HG03139 (cell line): ENCODE measurements around the gene ABCF2.

ENCODE experiments used
- ATAC-seq: cut with Tn5 transposase; IDR thresholded peaks from one replicate; pipeline ENCODE4 v1.9.1; 2021; ENCODE audit not compliant: unreplicated experiment

The ABCF2 gene

DNA sequence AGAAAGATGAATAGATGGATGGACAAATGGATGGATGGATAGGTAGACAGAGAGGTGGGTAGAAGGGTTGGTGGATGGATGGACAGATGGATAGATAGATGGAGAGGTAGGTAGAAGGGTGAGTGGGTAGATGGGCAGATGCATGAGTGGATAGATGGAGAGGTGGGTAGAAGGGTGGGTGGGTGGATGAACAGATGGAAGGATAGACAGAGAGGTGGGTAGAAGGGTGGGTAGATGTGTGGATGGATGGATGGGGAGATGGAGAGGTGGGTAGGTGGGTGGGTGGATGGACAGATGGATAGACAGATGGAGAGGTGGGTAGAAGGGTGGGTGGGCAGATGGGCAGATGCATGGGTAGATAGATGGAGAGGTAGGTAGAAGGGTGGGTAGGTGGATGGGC, 29.1 kb downstream of the ABCF2 start:
- ATAC-seq, result no peak

DNA sequence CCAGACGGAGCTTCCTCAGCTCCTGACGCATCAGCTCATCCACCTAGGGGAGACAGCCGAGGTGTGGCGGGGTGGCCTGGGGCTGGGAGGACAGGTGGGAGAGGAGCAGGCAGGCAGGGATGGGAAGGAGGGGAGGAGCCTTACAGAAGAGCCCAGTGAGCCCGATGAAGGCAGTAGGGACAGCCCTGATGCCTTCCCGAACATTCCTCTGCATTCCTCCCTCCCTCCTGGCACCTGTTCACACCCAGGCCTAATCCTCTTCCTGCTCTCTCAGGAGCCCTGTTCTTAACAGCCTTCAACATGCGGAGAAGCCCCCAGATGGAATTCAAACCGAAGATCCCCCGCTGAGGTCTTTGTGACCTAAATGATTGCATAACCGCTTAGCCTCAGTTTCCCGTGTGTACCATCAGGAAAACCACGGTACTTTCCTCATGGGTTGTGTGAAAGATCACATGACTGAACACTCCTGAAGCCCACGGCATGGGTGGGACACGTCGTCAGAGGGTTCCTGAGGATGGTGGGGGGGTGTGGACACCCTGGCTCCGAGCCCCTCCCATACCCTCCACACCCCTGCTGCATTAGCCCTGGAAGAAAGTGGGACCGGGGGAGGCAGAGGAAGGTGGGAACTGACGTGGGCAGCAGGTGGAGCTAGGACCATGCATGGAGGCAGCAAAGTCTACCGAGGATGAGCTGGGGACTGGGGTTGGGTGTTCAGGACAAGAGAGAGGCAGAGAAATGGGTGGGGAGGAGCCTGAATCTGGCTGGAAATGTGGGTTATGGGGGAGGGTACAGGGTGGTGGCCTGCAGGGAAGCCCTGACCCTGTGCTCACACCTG, 31.2 kb downstream of the ABCF2 start:
- no peak for ATAC-seq

DNA sequence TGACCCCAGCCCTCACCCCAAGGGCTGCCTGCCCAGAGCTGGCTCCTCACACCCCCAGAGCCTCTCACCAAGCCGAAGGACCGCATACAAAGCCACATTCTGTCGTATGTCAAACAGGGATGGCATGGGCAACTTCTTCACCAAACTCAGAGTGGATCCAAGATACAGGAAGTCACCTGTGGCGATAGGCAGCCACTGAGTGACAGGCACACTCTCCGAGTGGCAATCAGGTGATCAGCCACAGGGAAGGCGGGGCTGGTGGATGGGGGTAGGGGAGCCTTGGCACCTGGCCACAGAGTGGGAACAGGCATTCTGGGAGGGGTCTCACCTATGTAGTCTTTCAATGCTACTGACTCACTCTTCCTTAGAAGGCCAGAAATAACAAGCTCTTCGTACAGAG, 32.8 kb downstream of the ABCF2 start:
- ATAC-seq, result no peak

DNA sequence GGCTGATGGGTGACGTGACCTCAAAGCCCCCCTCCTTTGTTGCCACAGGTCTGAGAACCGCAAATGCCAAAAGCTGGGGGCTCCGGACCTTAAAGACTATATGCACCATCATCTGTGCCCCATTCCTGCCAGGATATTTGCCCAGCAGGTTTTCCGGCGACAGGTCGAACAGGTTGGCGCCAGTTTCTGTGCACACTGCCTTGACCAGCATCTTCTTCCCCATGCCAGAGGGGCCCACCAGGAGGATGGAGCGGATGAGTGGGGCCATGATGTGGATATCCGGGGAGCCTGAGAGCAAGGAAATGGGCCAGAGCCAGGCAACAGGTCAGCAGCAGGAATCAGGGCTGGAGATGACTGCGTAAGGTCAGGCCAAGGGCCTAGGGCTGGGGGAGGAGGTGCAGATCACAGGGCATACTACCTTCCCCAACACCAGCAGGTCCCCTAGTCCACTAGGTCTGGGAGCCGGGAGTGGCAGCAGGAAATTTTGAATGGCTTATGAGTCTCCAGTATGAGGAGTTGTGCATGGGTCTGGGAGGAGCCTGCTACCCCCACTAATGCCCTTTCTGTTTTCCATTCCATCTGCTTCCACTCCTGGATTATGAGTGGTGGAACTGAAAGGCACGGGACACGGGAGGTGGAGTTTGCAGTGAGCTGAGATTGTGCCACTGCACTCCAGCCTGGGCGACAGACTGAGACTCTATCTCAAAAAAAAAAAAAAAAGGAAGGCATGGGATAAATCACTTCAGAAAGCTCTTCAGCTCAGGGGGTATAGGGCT, 33.6 kb downstream of the ABCF2 start:
- no peak for ATAC-seq

DNA sequence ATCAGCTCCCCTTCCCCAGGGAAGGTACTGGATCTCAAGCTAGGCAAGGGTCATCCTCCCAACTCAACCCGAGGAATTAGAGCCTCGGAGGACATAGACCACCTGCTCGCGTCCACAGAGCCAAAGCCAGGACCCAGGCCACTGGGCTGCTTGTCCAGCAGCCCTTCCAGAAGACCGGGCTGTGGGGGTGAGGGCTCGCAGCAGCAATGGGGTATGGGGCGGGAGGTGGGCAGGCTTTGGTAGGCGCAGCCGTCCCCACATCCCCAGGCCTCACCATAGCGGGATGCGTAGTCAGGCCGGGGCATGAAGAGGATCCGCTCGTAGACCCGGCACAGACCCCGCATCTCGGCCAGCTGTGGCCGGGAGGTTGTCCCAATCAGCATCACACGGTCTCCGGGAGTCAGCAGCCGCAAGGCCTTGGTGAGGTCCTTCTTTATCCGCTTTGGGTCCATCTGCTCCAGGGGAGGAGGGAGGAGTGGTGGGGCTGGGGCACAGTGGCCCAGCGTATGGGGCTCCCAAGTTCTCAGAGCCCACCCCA, 34.9 kb downstream of the ABCF2 start:
- no peak for ATAC-seq

DNA sequence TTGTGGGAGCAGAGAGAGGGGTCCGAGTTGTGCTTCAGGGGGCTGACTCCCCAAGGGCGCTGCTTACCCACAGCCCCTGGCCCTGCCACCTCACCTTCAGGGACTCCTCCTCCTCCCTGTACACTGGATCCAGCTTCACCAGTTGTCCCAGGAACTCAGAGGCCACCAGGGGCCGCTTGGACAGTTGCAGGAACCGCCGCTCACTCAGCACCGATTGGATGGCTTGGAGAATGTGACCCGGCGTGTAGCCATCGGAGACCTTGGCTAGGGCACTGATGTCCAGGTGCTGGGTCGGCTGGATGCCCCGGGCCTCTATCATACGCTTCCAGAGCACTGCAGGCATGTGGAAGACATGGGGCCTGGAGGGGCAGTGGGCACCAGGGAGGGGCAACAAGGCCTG, 35.5 kb downstream of the ABCF2 start:
- no peak for ATAC-seq

DNA sequence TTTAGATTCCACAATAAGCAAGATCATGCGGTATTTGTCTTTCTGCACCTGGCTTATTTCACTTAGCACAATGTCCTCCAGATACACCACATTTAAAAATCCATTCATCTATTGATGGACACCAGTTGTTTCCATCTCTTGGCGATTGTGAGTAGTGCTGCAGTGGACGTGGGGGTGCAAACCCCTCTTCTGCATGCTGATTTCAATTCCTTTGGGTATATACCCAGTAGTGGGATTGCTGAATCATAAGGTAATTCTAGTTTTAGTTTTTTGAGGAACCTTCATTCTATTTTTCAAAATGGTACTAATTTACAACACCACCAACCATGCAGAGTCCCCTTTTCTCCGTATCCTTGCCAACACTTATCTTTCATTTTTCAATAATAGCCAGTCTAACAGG, 38.0 kb downstream of the ABCF2 start:
- ATAC-seq, result no peak

DNA sequence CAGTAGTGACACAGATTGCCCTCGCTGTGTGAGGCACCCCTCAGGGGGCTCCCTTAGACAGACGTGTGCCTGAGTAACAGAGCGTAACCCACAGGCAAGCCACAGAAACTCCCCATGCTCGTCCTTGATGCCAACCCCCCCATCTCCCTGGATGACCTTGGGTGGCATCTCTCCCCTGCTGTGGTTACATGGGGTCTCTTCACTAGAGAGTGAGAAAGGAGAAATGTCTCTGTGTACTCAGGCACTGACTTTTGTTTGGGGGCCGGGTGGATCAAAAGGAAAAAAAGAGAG, 38.8 kb downstream of the ABCF2 start:
- ATAC-seq, result no peak

DNA sequence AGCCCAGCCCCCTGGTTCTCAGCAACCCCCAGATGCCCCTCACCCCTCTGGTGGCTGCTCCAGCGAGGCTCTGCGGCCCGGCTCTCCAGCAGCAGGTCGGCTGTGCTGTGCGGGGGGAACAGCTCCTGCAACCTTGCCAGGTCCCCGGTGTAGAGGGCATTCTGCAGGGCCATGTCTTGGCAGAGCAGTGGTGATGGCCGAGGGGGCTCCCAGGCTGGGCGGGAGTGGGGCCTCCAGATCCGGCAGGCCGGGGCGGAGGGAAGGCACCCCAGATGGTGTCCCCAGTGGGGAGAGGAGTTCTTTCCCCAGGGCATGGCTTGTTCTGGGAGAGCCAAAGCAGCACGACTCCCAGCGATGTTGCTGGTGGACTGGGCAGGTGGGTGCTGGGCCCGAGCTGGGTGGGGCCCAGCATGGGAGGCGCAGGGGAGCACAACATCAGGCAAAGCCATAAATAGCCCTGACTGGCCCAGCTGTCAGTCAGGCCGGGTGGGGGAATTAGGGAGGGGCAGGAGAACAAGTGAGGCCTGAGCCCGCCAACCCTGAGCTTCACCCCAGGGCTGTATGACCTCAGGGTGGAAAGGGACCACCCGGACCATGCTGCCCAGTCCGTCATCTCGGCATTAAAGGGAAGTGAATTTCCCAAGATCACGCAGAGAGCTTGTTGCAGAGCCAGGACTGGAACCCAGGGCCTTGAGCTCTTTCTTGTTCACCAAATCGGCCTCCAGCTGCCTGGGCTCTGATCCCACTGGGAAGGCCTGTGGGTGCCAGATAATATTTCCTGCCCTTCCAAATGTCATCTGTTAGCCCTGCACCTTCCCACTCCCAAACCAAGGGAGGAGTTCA, 39.4 kb downstream of the ABCF2 start:
- no peak for ATAC-seq

DNA sequence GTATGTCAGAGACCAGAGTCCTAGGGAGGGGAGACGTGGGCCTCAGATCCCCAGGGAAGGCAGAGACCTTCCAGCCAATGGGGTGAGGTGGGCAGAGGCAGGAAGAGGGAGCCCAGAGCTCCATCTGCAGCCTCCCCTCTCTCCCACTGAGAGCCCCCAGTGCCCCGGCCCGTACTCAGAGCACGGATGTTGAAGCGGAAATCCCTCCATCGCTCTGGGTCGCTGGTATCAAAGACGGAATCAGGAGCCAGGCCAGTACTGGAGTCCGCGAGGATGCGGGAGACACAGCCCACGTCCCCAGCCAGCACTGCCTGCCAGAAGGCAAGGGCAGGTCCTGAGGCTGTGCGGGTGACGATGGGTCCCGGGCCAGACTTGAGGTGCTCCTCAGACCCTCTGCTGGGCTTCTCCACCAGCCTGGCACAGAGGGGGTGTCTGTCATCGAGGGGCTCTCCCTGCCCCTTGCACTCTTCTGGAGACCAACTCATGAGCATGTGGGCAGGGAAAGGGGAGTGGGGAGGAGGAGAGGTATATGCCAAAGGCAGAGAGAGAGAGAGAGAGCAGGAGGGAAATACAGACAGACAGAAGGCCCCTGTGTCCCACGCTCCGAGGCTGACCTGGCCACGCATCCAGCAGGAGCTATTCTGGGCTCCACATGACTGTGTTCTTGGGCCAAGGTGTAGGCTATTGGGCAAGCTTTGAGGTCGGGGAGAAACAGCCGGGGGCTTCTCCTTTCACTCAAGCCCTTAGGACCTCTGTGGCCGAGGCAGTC, 40.2 kb downstream of the ABCF2 start, which contains the start of gene ASB10:
Gene ASB10 (minus strand): TSS at position 611 of the 769 bp plus-strand sequence. CDS start 120 bp downstream, at position 491.
- no peak for ATAC-seq

DNA sequence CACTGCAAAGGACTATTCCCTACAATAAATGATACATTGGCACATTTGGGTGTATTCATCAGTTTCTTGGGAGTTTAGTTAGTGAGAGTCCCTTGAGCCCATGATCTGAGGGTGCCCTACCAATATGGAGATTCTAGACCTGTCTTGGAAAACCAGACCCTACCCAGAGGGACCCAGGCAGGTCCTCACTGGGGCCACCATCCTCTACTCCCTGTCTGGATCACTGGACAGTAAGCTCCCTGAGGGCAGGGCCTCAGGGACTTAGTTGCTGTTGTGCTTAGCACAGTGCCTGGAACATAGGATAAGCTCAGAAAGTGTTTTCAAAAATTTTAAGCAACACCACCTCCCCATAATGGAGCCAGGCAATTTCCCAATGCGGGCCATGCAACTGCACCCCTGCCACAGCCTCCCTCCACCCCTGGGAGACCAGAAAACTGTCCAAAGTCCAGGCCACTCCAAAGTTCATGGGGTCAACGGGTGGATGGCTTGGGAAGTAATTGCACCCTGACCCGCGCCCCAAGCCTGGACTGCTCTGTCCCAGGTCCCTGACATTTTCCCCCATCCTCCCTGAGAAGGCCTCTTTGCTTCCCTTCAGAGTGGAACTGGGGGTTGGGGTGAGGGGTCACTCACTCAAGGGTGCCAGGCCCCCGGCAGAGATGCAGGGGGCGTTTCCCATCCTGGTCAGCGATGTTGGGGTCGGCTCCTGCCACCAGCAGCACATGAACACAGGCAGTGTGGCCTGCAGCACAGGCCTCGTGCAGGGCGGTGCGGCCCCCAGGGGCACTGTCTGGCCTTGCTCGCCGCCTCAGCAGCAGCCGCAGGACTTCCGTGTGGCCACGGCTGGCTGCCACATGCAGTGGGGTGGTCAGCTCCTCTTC, 41.0 kb downstream of the ABCF2 start:
- no peak for ATAC-seq

DNA sequence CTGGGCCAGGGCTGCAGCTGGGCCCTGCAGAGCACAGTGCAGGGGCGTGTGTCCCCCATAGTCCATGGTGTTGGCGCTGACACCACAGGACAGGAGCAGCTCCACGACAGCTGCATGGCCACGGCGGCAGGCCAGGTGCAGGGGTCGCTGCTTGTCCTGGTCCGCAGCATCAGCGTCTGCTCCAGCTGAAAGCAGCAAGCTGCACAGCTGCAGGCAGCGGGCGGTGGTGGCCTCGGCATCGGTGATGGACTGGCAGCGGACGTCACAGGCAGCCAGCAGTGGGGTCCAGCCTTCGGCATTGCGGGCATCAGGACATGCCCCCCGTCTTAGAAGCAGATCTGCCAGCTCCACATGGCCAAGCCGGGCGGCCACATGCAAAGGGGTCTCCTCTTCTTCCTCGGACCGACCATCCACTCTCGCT, 46.0 kb downstream of the ABCF2 start:
- ATAC-seq, result no peak

DNA sequence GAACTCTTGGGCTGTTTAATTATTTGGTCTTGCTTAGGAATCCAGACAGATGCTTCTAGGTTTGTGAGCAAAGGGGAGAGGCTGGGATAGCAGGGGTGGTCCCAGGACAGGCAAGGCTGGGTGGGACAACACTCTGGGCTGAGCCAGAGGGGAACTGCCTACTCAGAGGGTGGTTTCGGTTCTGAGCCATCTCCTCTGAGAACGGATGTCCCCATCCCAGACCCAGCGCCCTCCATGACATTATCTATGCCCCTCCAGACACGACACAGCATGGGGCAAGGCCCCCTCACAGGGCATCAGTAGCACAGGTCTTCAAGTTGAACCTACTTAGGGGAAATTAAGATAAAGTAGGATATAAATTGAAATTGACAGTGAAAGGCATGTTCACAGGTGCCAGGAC, 47.1 kb downstream of the ABCF2 start:
- ATAC-seq, result no peak

DNA sequence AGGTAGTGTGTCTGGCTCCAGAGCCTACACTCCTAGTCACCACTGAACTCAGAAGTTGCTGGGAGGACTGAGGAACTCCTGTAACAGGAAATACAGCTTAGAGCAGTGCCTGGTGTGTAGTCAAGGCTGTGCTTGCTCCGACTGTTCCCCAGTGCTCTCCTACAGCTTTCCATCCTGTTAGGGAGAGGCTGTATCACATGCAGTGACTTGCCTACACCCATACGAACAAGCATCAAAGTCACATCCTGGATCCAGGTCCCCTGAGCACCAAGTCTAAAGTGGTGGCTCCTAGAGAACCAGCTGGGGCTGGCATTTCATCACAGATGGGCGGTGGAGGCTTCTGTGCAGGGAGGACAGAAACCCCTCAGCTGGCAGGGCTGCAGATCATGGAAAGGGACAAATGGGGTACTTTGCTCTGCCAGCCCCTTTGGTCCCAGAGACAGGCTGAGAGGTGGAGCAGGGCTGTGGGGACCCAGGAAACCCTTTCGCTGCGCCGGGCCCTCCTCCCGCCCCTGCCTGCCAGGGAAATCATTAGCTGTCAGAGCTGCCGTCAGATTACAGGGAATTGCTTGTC, 47.6 kb downstream of the ABCF2 start:
- ATAC-seq, result no peak

DNA sequence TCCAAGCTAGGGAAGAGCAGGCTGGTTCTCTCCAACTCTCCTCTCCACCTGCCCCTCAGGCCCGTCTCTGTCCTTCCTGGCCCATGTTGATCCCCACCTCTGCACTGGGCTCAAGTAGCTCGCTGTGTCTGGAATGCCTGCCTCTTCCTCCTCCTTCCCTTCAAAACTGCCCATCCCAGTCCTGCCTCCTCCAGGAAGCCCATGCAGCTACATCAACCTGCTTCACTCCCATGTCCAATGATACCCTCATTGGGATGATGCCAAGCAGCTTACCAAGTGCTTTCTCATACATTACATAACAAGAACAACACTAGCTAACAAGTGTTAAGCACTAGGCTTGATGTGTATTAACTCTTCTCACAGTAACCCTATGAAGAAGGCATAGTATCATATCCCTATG, 48.2 kb downstream of the ABCF2 start:
- no peak for ATAC-seq

DNA sequence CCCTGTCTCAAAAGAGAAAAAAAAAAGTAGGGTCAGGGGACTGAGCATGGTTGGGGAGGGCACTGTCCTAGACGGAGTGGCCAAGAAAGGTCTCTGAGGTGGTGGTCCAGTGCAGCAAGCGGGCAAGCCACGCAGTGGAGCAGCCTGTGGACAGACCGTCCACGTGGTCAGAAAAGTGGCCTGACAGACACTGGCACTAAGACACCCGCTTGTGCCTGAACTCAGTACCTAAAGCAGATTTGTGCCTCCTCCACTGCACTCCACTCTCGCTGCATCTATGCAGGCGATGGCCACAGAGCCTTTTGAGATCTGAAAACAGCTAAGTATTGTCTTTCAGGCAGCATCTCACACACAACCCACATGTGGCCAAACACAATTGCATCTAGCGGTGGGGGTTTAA, 48.8 kb downstream of the ABCF2 start:
- no peak for ATAC-seq

DNA sequence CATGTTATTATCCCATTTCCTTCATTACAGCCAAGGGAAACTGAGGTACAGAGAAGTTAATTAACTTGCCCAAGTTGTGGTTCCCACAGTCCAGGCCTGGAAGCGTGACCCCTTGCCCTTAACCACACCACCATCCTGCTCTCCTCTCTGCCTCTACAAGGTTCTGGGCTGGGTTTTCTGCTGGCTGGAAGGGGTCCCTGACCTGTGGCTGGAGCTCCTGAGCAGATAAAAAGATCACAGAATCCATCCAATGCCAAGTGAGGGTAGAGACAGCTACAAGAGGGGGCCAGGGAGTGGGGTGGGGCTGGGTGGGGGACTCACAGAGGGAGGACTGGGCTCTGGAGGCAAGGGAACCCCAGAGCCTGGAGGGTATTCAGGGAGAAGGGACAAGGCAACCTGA, 49.7 kb downstream of the ABCF2 start:
- no peak for ATAC-seq

DNA sequence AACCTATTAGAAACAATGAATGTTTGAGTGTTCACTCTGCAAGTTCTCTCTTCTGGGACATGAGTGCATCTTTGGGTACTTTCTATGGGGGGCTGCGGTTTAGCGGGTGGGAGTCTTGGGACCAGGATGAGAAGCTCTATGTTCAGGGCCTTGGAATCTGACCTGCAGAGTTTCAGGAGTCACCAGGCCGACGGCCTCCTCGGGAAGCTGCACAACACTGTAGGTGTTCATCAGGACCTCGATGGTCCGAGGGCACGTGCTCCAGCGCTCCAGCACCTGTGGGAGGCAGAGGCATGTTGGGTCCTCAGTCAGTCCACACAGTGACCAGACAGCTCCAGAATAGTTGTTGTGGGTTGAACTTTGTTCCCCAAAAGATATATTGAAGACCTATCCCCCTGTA, 50.6 kb downstream of the ABCF2 start:
- ATAC-seq, result no peak

DNA sequence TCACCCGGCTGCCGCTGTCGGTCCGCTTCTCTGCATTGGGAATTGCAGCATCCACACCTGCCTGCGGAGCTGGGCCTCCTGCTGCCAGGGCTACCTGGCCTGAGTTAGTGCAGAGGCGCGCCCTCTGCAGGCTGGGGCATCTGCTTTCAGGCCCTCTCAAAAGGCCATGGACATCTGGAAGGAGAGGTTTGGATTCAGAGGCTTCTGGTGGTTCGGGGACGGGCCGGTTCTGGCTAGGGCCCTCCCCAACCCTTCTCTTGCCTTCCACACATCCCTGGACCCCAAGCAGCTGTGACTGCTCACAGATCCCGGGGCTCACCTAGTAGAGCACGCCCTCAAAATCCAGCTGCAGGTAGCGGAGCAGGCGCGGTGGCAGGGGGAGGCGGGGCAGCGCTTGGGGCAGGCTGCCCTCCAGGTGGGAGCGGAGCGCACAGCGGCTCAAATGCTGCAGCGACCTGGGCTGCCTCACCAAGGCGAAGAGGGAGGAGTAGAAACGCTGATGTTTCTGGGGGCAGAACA, 51.2 kb downstream of the ABCF2 start:
- no peak for ATAC-seq
